Measurements from ENCODE around the gene CES2.
"Not testable (repeated sequence)": the region's sequence is repeated elsewhere in the genome, so short reads cannot be mapped to it uniquely, and the experiment has no call there.

Gene CES2

DNA sequence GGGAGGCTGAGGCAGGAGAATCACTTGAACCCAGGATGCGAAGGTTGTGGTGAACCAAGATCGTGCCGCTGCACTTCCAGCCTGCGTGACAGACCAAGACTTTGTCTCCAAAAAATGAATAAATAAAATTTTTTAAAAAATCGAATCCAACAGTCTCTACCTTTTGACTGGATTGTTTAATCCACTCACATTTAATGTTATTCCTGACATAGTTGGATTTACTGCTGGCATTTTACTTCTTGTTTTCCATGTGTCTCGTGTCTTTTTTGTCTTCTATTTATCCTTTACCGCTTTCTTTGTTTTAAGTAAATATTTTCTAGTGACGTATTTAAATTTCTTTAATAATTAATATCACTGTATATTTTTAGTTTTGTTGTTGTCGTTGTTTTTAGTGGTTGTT lies 47.7 kb downstream of the CES2 start:
- DNase-seq (ENCODE audit: low read depth): no peak
- TF ChIP-seq CTCF (IDR thresholded peaks at IDR 0.05; ENCODE audit: control insufficient read depth, insufficient read depth, low read depth, low read length, missing control alignments): no peak
- H3K4me3 ChIP-seq (ENCODE audit: control insufficient read depth, low read depth, low read length): no peak overlapping the region

- TF ChIP-seq CTCF (IDR thresholded peaks at IDR 0.05; ENCODE audit: control insufficient read depth, insufficient read depth, low read depth, low read length, missing control alignments): no peak
- DNase-seq (ENCODE audit: low read depth): no peak
- no peak overlapping the region for H3K4me3 ChIP-seq (ENCODE audit: control insufficient read depth, low read depth, low read length)
Observed at GRCh38 chr16:66984892-66985311, 49.6 kb downstream of the CES2 start.

GRCh38 chr16:66986559-66986958 lies 51.2 kb downstream of the CES2 start:
- TF ChIP-seq CTCF (IDR thresholded peaks at IDR 0.05; ENCODE audit: control insufficient read depth, insufficient read depth, low read depth, low read length, missing control alignments): no peak
- DNase-seq (ENCODE audit: low read depth): no peak
- no peak overlapping the region for H3K4me3 ChIP-seq (ENCODE audit: control insufficient read depth, low read depth, low read length)

- DNase-seq (ENCODE audit: low read depth): no peak
- H3K4me3 ChIP-seq (ENCODE audit: control insufficient read depth, low read depth, low read length): no peak within 1 kb of the TSS
- no peak for TF ChIP-seq CTCF (IDR thresholded peaks at IDR 0.05; ENCODE audit: control insufficient read depth, insufficient read depth, low read depth, low read length, missing control alignments)
Observed at GRCh38 chr16:66988197-66988788, 53.0 kb downstream of the CES2 start, which contains the start of gene CES4A. Gene CES4A, plus strand, starts transcription at chr16:66988589. Its CDS starts 184 bp downstream, at chr16:66988773.

DNA sequence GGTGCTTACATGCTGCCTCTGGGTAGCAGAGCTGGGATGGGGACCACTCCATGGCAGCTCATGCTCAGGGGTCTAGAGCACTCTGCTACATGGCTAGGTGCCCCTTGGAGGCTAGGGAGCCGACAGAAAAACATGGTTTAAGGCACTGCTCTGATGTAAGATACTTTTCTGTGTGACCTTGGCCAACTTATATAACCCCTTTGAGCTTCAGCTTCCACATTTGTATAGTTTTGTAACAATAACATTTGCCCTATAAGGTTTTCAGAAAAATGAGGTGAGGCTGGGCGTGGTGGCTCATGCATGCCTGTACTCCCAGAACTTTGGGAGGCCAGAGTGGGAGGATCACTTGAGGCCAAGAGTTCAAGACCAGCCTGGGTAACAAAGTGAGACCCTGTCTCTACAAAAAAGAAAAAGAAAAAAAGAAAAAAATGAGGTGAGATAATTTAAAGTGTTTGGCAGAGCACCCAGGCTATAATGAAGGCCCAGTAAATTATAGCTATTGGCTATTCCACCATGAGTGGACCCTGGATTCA lies 56.3 kb downstream of the CES2 start:
- TF ChIP-seq CTCF (IDR thresholded peaks at IDR 0.05; ENCODE audit: control insufficient read depth, insufficient read depth, low read depth, low read length, missing control alignments): no peak
- no peak overlapping the region for H3K4me3 ChIP-seq (ENCODE audit: control insufficient read depth, low read depth, low read length)
- no peak for DNase-seq (ENCODE audit: low read depth)

DNA sequence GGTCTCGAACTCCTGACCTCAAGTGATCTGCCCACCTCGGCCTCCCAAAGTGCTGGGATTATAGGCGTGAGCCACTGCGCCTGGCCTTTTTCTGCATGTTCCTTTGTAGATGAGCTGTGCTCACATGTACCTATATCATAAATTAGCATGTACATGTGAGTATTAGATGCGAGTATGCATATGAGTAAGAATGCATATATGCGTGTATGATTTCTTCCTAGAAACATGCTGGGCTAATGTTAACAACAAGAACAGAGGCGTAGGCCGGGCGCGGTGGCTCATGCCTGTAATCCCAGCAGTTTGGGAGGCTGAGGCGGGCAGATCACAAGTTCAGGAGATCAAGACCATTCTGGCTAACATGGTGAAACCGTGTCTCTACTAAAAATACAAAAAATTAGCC lies 58.2 kb downstream of the CES2 start:
- not testable (repeated sequence) for DNase-seq (ENCODE audit: low read depth); H3K4me3 ChIP-seq (ENCODE audit: control insufficient read depth, low read depth, low read length)
